OCI-LY1 (cell line): ENCODE measurements around the gene RCVRN.
"Not testable (repeated sequence)": the region's sequence is repeated elsewhere in the genome, so short reads cannot be mapped to it uniquely, and the experiment has no call there.

Experiments
- CTCF ChIP-seq: fragments of 200-600 bp; sonication (generic), shearing (Covaris generic); IDR thresholded peaks from 2 replicates; pipeline ENCODE4 v1.5.1; 2017; ENCODE audit warnings: mild to moderate bottlenecking, antibody characterized with exemption, low read length, moderate library complexity, mixed read lengths
- EZH2 ChIP-seq: fragments of 200-600 bp; sonication (generic), shearing (Covaris generic); IDR thresholded peaks from 2 replicates; pipeline ENCODE4 v1.8.0; 2017; ENCODE audit warnings: borderline replicate concordance, mixed run types, mild to moderate bottlenecking, antibody characterized with exemption, low read length, moderate library complexity, mixed read lengths

GRCh38 chr17:9921216-9921615 lies 16.1 kb upstream of the RCVRN start:
- TF ChIP-seq CTCF, EZH2: not testable (repeated sequence)
